ENCODE data around the gene TLE4. TPM values are rescaled to one million over a fixed set of nuclear protein-coding genes. Genes with fewer than 3 reads are reported as not detected.

Gene TLE4
- total and polyA plus RNA-seq, 2 of the 4 experiments (the other 2 are of a cell fraction): 68.0 to 78.1 TPM

DNA sequence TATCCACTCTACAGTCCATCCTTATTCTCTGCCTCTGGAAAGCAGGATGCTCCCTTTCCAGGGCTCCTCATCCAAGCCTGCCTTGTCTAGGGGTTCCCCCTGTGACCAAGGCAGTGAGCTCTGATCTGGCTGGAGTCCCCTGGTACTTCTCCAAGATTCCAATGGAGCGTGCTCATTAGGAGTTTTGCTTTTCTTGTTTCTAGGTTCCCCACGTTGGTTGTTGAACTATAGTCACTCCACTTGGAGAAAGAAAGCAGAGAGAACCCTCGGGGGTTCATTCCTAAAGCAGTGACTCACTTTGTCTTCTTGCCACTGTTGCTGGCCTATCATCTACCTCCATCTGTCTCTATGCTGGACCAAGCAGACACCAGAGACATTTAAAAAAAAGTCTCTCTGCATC, 192.6 kb downstream of the TLE4 start:
- Histone ChIP-seq H3K18ac (ENCODE audit: low read depth, low read length) (no peak overlapping the region), H3K4me3 (ENCODE audit: insufficient read depth, low read depth, low read length) (no peak overlapping the region), H3K79me1 (ENCODE audit: low read depth in 1 of 2, low read length in 2 of 2) (no peaks in the 10 kb centered on the region), H2BK15ac (ENCODE audit: low read depth, low read length) (no peak overlapping the region), H3K36me3 (ENCODE audit: control insufficient read depth, insufficient read depth, low read length) (no peaks in the 10 kb centered on the region), H4K20me1 (ENCODE audit: insufficient read depth, low read length) (no peaks in the 10 kb centered on the region; the same call in 1 of the 2 replicates), H3K23ac (ENCODE audit: low read depth, low read length) (0 out of 2 replicates have a peak overlapping the region, but pooled peaks have one; percentile 18), H3K27ac (ENCODE audit: insufficient read depth, low read length) (peak overlapping the region; percentile 35; the same call in 1 of the 2 replicates), H3K56ac (ENCODE audit: extremely low read depth, insufficient read depth, low read length) (no peak overlapping the region), H2BK120ac (ENCODE audit: low read depth, low read length) (peak overlapping the region; percentile 45), H3K4ac (ENCODE audit: low read depth, low read length) (peak overlapping the region; percentile 43), H3K4me2 (ENCODE audit: low read depth, low read length) (peak overlapping the region; percentile 52), H3K27me3 (ENCODE audit: control insufficient read depth, insufficient read depth, low read length) (no peaks in the 10 kb centered on the region), H2AK9ac (replicated peaks; ENCODE audit: low read depth, low read length, poor library complexity) (peak overlapping the region; percentile 32), H3K9me1 (ENCODE audit: insufficient read depth, low read length) (peaks cover 5% of the 10 kb centered on the region; the same call in 1 of the 2 replicates), H3K14ac (replicated peaks; ENCODE audit: low read depth, low read length) (no peak overlapping the region), H3K9ac (ENCODE audit: low read depth, low read length) (no peak overlapping the region), H2AFZ (replicated peaks; ENCODE audit: low read length, poor library complexity) (peak overlapping the region; percentile 52), H4K8ac (ENCODE audit: low read depth in 2 of 2, low read length in 2 of 2) (0 out of 4 replicates have a peak overlapping the region, but pooled peaks of 1 of the 2 experiments have one; percentile 19), H3K9me3 (ENCODE audit: control insufficient read depth, insufficient read depth, low read length) (no peaks in the 10 kb centered on the region), H2BK20ac (ENCODE audit: low read depth, low read length) (peak overlapping the region; percentile 25; the same call in 1 of the 2 replicates), H2AK5ac (ENCODE audit: low read depth, low read length) (peak overlapping the region; percentile 8; the same call in 1 of the 2 replicates), H4K5ac (ENCODE audit: low read depth, low read length) (no peak overlapping the region), H4K91ac (ENCODE audit: insufficient read depth, low read depth, low read length) (peak overlapping the region; percentile 20; the same call in 1 of the 2 replicates), H2BK5ac (ENCODE audit: low read depth, low read length, poor library complexity, severe bottlenecking) (no peak overlapping the region), H3K4me1 (ENCODE audit: control insufficient read depth, insufficient read depth, low read length) (peaks cover 11% of the 10 kb centered on the region)
- intact Hi-C loops (cut with micrococcal nuclease) (loop anchor here (2.0 to 5.0 kb wide), 2 partner anchors 192 to 298 kb away; partner anchors contain the start of gene TLE4), dilution Hi-C loops (cut with HindIII; ENCODE audit: low sequenced_read_pairs, unreplicated experiment) (no loop called here), in situ Hi-C loops (cut with MboI; ENCODE audit: low sequenced_read_pairs) (no loop called here)
- POLR2A ChIA-PET (ENCODE audit: unreplicated experiment): no interaction called here
- ATAC-seq (ENCODE audit: low read depth): peak; percentile 88
- TF ChIP-seq MXI1 (IDR thresholded peaks at IDR 0.05; ENCODE audit: borderline replicate concordance, low read depth, low read length) (0 out of 2 replicates have a peak, but pooled peaks have one; percentile 19), POLR2A (IDR thresholded peaks at IDR 0.05; ENCODE audit: low read depth, low read length) (no peak), RCOR1 (IDR thresholded peaks at IDR 0.05; ENCODE audit: insufficient replicate concordance, low read length) (peak; percentile 81), BHLHE40 (IDR thresholded peaks at IDR 0.05; ENCODE audit: low read depth, low read length) (peak; percentile 49), MAZ (IDR thresholded peaks at IDR 0.05; ENCODE audit: borderline replicate concordance, low read depth, low read length) (peak; percentile 37; the same call in 1 of the 2 replicates), FOS (IDR thresholded peaks at IDR 0.05; ENCODE audit: low read depth, low read length) (peak; percentile 79), RFX5 (IDR thresholded peaks at IDR 0.05; ENCODE audit: low read depth, low read length) (peak; percentile 53; the same call in 1 of the 2 replicates), SMC3 (IDR thresholded peaks at IDR 0.05; ENCODE audit: low read depth, low read length) (no peak), USF2 (IDR thresholded peaks at IDR 0.05; ENCODE audit: low read depth, low read length) (no peak), CHD1 (IDR thresholded peaks at IDR 0.05; ENCODE audit: low read depth, low read length) (peak; percentile 61; the same call in 1 of the 2 replicates)
- TF ChIP-seq, protein P1, sequence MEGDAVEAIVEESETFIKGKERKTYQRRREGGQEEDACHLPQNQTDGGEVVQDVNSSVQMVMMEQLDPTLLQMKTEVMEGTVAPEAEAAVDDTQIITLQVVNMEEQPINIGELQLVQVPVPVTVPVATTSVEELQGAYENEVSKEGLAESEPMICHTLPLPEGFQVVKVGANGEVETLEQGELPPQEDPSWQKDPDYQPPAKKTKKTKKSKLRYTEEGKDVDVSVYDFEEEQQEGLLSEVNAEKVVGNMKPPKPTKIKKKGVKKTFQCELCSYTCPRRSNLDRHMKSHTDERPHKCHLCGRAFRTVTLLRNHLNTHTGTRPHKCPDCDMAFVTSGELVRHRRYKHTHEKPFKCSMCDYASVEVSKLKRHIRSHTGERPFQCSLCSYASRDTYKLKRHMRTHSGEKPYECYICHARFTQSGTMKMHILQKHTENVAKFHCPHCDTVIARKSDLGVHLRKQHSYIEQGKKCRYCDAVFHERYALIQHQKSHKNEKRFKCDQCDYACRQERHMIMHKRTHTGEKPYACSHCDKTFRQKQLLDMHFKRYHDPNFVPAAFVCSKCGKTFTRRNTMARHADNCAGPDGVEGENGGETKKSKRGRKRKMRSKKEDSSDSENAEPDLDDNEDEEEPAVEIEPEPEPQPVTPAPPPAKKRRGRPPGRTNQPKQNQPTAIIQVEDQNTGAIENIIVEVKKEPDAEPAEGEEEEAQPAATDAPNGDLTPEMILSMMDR (conservative IDR thresholded peaks at IDR 0.05; ENCODE audit: low read depth, low read length): no peak
- TF ChIP-seq, protein P2, sequence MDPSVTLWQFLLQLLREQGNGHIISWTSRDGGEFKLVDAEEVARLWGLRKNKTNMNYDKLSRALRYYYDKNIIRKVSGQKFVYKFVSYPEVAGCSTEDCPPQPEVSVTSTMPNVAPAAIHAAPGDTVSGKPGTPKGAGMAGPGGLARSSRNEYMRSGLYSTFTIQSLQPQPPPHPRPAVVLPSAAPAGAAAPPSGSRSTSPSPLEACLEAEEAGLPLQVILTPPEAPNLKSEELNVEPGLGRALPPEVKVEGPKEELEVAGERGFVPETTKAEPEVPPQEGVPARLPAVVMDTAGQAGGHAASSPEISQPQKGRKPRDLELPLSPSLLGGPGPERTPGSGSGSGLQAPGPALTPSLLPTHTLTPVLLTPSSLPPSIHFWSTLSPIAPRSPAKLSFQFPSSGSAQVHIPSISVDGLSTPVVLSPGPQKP (IDR thresholded peaks at IDR 0.05; ENCODE audit: borderline replicate concordance, low read depth, low read length): no peak
- BruUV-seq (replicated peaks): no TSS peak
- WGBS, 2 experiments (ENCODE audit: extremely low coverage in 2 of 2, insufficient read length in 1 of 2): 0% methylated on average over 2 of the region's 3 CpGs; no CpG with 5 or more reads in 1 of the 2 experiments
- CTCF ChIA-PET: no interaction called here
- DNase-seq: peak; percentile 98

All from IMR-90 (cell line).